Lower leg skin (tissue), 4 donors: Measurements from ENCODE around the gene RPS28. TPM values are rescaled to one million over a fixed set of nuclear protein-coding genes. Genes with fewer than 3 reads are reported as not detected.

Experiments used
- DNase-seq, 2 donors: peaks; one replicate each; pipeline ENCODE4 v3.0.0-alpha.2; 2019; ENCODE audit warnings: low spot score in 2 of 2
- H3K4me3 ChIP-seq: fragments of 200-600 bp; sonication (generic); 2 replicates; pipeline ENCODE4 v1.5.1; 2017; ENCODE audit warnings: mild to moderate bottlenecking, low read depth; ENCODE audit not compliant: poor library complexity, severe bottlenecking
- CTCF ChIP-seq, 3 donors: fragments of 450-650 bp; IDR thresholded peaks; one replicate each; pipeline ENCODE4 v1.5.1; 2016; ENCODE audit warnings: antibody characterized with exemption in 3 of 3, mild to moderate bottlenecking in 3 of 3, moderate library complexity in 2 of 3
- POLR2A ChIP-seq, 2 donors: fragments of 450-650 bp; IDR thresholded peaks; one replicate each; pipeline ENCODE4 v1.6.1; 2016 to 2017; ENCODE audit warnings: antibody characterized with exemption in 2 of 2, mild to moderate bottlenecking in 1 of 2, moderate library complexity in 1 of 2
- WGBS, 2 donors: methylation state at CpG; one replicate each; pipeline ENCODE4 v1.1.5; 2018; 5-methylcytosine and 5-hydroxymethylcytosine counted together
- intact Hi-C: fragments of 100-400 bp; cut with DNase I; formaldehyde crosslinking; loops from one replicate; pipeline ENCODE4 v1.15.0; 2023; ENCODE audit warnings: low total_unique reads
- total RNA-seq, 4 donors: library from RNA; depleted of rRNA; stranded (reverse); fragments of >200 nt; gene quantifications; one replicate each; pipeline ENCODE4 v1.1.0, GENCODE V29; 2016

Gene RPS28
- total RNA-seq, 4 donors from 2014 or later: 427 to 879 (median 727) TPM

GRCh38 chr19:8334458-8335342 lies 13.4 kb downstream of the RPS28 start:
- no peak for DNase-seq
- H3K4me3 ChIP-seq: no peak overlapping the region
- WGBS, 2 donors: 8 to 19% methylated on average over 27 to 53 of the region's 117 CpGs
- intact Hi-C loops: no loop called here
- no peak for TF ChIP-seq CTCF (IDR thresholded peaks at IDR 0.05)
- TF ChIP-seq POLR2A (IDR thresholded peaks at IDR 0.05): no peak

GRCh38 chr19:8335343-8336071 lies 14.2 kb downstream of the RPS28 start:
- intact Hi-C loops: no loop called here

GRCh38 chr19:8336072-8336569 lies 14.8 kb downstream of the RPS28 start:
- TF ChIP-seq POLR2A (IDR thresholded peaks at IDR 0.05) (no peak), CTCF (IDR thresholded peaks at IDR 0.05) (no peak)
- intact Hi-C loops: no loop called here
- no peak for DNase-seq
- H3K4me3 ChIP-seq: no peak overlapping the region
- 26 to 31% methylated on average over 27 of the region's 27 CpGs for WGBS, 2 donors

More at GRCh38 chr19:8335343-8336071, 14.2 kb downstream of the RPS28 start:
- no peak overlapping the region for H3K4me3 ChIP-seq
- TF ChIP-seq POLR2A (IDR thresholded peaks at IDR 0.05) (no peak), CTCF (IDR thresholded peaks at IDR 0.05) (no peak)
- 9 to 13% methylated on average over 19 to 46 of the region's 79 CpGs for WGBS, 2 donors
- DNase-seq: no peak

- WGBS, 2 donors: 57 to 58% methylated on average over 8 of the region's 8 CpGs
- H3K4me3 ChIP-seq: no peak overlapping the region
- DNase-seq: no peak
- intact Hi-C loops: no loop called here
- TF ChIP-seq CTCF (IDR thresholded peaks at IDR 0.05) (no peak), POLR2A (IDR thresholded peaks at IDR 0.05) (no peak)
These were observed 15.4 kb downstream of the RPS28 start for GRCh38 chr19:8336660-8337059.

- H3K4me3 ChIP-seq: no peak overlapping the region
- no peak for DNase-seq
- TF ChIP-seq CTCF (IDR thresholded peaks at IDR 0.05): no peak
- no peak for TF ChIP-seq POLR2A (IDR thresholded peaks at IDR 0.05)
- WGBS, 2 donors: 77 to 78% methylated on average over 7 of the region's 7 CpGs
- intact Hi-C loops: no loop called here
These were observed 16.4 kb downstream of the RPS28 start for GRCh38 chr19:8337728-8338127.
